Stimulated activated naive CD4-positive, alpha-beta T cell (primary cell): Measurements from ENCODE around the gene DPY19L1.
"Not testable (repeated sequence)": the region's sequence is repeated elsewhere in the genome, so short reads cannot be mapped to it uniquely, and the experiment has no call there.

Experiments used
- DNase-seq, 6 experiments: peaks; one replicate each; lab custom pipeline; 2025; lab: John Stamatoyannopoulos, UW

Gene DPY19L1

GRCh38 chr7:35032166-35032565 is 5.1 kb downstream of the DPY19L1 start:
- DNase-seq, result no peak

DNA sequence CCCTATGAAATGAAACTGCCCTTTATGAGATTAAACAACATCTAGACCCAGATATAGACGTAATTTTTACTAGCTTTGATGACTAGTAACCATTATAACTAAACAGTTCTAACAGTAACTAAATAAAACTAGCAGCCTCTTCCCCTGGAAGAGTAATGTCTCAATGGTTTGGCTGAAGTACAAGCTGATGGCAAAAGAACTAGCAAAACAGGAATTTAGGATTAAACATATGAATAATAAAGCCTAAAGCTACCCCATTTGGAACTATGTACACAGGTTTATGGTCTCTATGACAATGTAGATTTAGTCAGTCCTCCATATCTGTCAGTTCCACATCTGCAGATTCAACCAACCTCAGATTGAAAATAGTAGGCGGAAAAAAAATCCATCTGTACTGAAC is 6.4 kb downstream of the DPY19L1 start:
- no peak for DNase-seq

DNA sequence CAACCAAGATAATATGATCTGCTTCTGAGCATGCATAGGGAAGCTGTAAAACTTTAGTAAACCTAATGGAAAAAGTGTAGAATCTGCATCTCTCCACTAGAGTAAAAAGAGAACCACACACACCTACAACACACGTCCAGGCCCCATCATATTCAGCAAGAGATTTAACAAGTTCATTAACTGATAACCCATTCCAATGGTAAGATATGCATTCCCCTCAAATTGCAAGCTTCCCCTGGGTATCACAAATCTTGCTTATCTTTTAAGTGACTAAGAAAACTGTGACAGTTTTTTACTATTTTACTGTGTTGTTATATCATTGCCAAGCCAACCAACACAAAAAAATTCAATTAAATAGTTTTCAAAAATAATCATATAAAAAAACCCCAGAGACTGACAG is 8.0 kb downstream of the DPY19L1 start:
- DNase-seq, result no peak

DNA sequence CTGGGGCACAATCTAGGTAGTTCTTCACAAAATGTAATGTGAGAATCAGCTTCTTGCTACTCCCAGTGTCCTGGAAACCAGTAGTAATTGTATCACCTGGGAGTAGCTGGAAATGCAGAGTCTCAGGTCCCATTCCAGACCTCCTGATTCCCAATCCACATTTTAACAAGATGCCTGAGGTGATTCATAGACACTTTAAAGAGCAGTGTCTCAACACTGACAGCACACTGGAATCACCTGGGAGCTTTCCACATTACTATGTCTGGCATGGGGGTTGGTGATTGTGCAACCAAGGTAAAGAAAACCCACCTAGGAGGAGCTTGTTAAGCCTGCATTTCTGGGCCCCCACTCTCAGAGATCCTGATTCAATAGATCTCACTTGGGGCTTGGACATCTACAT is 11.1 kb downstream of the DPY19L1 start:
- DNase-seq, result no peak

DNA sequence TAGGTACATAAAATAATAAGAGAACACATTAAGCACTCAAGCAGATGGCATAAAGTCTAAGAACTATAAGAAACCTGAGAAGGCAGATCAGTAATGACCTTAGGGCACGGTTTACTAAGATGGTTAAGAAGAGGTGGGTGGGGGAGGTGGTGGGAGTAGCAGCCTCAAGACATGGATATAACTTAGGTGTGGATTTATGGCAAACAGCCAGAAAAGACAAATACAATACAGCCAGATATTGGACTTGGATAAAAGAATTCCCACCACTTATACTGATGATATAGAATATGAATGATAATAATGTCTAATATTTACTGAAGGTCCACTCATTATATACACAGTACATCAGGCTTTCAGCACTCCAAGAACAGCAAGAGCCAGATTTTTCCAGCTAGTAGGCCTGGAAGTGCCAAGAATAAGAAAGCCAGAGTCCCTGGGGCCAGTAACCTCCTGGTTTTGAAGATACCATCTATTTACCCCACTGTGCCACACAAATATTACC is 11.9 kb downstream of the DPY19L1 start:
- DNase-seq, result no peak

DNA sequence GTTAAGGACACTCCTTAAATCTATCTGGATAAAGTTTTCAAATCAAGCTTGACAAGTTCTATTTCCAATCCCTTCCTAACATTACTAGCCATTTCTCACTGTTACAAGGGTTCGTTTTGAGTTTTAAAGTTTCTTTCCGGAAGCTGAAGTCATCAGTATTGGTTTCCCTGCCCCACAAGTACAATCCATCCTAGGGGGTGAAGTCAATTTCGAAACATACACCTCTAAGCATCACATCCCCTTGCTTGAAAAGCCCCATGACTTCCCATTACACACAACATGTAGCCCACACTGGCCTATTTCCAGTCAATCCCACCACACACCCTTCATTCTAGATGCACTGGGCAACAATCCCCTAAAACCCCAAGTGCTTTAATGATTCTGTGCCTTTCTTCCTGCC is 13.0 kb downstream of the DPY19L1 start:
- no peak for DNase-seq

DNA sequence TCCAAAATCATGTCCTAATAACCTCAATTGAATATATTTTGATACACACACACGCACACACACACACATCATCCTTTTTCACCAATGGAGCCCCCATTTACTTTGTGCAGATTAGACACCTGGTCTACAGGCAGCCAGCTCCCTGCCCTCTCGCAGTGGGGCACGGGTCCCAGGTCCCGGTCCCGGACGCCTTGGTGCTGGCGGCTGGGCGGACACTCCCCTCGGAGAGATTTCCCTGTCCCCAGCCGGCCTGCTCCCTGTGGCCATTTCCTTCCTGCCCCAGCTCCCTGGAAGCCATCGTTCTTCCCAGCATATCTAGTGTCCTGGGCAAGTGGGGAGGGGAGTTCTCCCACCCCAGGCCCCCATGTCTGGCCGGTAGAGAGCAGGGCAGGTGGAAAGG is 14.6 kb downstream of the DPY19L1 start:
- DNase-seq, result no peak

DNA sequence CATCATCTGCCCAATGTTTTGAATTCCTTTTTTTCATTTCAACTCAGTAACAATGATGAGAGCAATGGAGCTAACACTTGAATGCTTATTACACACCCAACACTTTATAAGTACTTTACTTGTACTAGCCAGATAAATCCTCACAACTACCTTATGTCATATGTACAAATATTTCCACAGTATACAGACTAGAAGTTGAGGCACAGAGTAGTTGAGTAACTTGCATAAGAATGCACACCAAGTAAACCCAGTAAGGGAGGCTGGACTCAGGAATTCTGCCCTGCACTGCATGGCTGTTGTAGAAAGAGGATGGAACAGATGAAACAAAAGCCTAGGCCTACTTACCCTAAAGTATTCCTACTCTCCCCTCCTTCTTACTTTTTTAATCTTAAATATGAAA is 15.8 kb downstream of the DPY19L1 start:
- DNase-seq, result no peak

DNA sequence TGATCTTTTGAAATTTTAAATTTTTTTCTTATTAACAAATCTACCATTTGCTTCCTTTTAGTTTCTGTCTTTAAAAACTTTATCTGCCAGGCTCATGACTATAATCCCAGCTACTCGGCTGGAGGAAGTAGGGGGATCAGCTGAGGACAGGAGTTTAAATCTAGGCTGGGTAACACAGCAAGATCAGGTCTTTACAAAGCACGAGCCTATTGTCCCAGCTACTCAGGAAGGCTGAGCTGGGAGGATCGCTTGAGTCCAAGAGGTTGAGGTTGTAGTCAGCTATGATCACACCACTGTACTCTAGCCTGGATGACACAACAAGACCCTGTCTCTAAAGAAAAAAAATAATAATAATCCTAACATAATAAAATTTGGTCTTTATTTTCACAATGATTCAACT is 17.5 kb downstream of the DPY19L1 start:
- DNase-seq, result no peak

DNA sequence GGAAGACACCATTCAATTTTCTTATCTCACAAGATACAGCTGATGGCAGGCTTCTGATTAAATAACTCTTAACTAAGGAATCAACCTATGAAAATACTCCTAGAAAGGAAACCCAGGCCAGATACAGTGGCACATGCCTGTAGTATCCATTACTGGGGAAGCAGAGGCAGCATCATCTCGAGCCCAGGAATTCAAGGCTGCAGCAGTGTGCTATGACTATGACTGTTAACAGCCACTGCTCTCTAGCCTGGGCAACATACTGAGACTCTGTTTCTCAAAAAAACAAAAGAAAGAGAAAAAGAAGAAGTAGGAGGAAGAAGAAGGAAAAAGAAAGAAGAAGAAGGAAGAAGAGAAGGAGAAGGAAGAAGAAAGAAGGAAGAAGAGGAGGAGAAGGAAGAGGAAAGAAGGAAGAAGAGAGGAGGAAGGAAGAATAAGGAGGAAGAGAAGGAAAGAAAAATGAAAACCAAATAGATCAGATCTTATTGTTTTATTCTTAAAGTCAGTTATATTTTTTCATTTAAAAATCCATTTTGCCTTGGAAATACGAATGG is 18.0 kb downstream of the DPY19L1 start:
- no peak for DNase-seq

GRCh38 chr7:35015346-35015859 is 21.9 kb downstream of the DPY19L1 start:
- no peak for DNase-seq

- DNase-seq, result no peak
Observed at GRCh38 chr7:35012160-35012559, 25.1 kb downstream of the DPY19L1 start.

- no peak for DNase-seq
Observed at GRCh38 chr7:35011085-35011484, 26.2 kb downstream of the DPY19L1 start.

- no peak for DNase-seq
Observed at GRCh38 chr7:35007768-35008167, 29.5 kb downstream of the DPY19L1 start.

- no peak for DNase-seq
Observed at GRCh38 chr7:35004531-35005095, 32.7 kb downstream of the DPY19L1 start.

- DNase-seq, result no peak
Observed at GRCh38 chr7:35003679-35004303, 33.5 kb downstream of the DPY19L1 start.

DNA sequence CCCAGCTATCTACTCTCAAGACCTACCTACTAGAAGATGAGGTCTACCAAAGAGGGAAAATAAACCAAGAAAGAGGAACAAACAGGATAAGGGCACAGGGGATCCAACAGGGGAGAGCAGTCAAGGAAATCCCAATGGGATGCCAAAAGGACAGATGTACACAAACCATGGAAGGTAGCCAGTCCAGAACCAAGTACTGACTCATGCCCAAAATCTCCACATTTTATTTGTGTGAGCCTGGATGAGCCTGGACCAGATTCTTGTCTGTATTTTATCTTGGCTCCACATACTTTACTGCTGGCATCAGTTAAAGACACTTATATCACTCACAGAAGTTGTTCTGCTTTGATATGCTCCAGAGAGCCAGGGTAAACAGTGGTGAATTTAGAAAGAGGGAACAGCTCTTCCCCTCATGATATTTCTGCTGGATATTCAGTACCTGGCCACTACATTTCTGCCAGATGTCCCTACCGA is 34.1 kb downstream of the DPY19L1 start:
- not testable (repeated sequence) for DNase-seq

DNA sequence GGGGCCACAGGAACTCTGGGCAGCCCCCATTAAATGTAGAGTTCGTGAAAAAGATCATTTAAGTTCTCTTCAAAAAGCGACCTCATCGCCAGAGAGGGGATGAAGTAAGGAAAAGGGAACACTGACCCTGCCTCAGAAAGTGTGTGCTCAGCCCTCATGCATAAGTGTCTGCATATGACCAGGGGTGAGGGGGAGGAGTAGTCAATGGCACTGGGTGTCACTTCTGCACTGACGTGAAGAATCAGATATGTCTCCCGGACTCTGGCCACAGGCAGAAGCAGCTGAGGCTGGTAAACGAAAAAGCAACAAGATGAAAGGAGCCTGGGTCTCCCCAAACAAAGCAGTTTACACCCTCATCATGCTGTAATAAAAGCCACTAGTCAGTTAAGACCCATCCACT is 39.0 kb downstream of the DPY19L1 start:
- DNase-seq, result not testable (repeated sequence)

DNA sequence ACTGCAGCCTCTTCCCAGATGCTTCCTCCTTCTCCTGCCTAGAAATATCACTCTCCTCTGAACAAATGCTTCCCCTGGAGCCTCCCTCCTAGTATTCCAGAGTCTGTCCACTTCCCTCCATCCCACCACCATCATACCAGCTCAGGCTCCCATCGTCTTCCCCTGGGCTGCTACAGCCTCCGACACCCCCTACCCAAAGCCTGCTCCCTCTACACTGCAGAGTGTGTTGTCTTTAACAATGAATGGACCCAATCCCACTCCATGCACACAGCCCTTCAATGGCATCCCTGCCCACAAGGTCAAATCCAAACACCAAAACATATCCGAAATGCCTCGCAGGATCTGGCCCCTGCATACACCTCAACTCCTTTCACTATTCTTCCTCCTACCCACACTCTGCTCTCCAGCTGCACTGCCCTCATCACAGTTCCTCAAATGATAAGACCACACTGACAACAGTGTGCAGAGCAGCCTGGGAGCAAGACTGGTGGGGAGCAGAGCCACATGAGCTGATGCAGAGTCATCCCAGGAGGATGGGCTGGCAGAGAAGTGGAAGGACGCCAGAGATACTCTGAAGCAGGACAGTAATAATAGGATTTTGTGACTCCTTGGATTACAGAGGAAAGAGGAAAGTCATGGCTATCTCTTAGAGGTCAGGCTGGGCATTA is 40.7 kb downstream of the DPY19L1 start:
- not testable (repeated sequence) for DNase-seq

DNA sequence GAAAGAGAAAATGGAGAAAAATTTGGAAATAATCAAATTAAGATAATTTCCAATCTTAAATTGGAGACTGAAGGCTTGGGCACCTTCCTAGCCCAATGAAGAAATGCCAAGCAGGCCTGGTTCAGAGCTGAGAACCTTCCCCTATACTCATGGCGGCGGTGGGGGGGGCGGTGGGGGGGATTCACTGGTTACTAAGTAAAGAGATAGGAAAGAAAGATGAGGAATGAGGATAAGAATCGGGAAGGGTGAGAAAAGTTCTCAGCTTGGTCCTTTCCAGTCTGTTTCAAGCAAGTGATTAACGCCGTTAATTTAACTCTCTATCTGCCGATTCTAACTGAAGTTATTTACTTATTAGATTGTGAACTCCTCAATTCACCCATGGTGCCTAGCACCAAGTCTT is 41.5 kb downstream of the DPY19L1 start:
- DNase-seq, result no peak

DNA sequence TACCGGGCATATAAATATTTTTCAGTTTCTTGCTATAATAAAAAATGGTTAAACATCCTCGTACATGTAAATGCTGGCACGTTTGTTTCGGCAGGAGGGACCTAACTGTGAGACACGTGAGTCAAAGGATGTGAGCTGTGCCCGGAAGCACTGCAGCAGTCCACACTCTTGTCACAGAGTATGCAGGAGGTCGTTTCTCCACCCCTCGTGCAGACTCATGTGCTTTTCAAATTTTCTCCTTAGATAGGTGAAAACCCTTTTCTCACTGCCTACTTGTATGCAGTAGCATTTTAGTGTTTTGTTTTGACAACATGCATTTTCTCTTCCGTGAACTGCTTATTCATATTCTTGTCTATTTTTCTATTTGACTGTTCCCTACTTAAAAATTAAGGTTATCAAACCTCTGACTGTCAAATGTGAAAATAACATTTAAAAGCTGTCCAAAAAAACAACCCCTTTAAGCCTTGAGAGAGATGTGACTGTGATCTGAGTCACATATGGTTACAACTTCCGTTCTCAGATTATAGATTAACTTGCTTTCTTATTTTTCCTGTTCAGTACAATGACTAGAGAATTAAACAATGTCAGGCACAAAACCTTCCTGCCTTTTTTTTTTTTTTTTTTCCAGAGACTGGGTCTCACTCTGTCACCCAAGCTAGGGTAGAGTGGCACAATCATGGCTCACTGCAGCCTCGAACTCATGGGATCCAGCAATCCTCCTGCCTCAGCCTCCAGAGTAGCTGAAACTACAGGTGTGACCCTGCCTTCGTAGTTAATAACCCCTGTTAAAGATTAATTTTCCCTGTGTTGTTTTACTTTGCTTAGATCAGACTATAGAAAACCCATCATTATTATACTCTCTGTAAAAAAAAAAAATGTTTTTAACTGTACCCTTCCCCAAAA is 45.1 kb downstream of the DPY19L1 start:
- DNase-seq, result no peak
